Measurements from ENCODE around the gene ABCG4.

ABCG4 gene

GRCh38 chr11:119205574-119206510 lies 57.0 kb downstream of the ABCG4 start, which contains the start of gene CBL:
Gene CBL, plus strand, starts transcription at chr11:119206339. Its CDS starts 79 bp downstream, at chr11:119206418.
- TF ChIP-seq REST (IDR thresholded peaks at IDR 0.05; ENCODE audit: insufficient read depth in 1 of 2, low read depth in 2 of 2, low read length in 2 of 2), result no peak
- peak; percentile 12; the same call in 1 of the 2 replicates for TF ChIP-seq TAF1 (IDR thresholded peaks at IDR 0.05; ENCODE audit: borderline replicate concordance, insufficient read depth, low read length)
- TF ChIP-seq POLR2AphosphoS5 (IDR thresholded peaks at IDR 0.05; ENCODE audit: low read depth, low read length), result peak; percentile 29; the same call in 1 of the 2 replicates
- no peak for TF ChIP-seq FOXP2 (optimal IDR thresholded peaks at IDR 0.05; ENCODE audit: borderline replicate concordance, extremely low read depth, extremely low read length, insufficient read depth)
- TF ChIP-seq SIN3A (IDR thresholded peaks at IDR 0.05; ENCODE audit: borderline replicate concordance, insufficient read depth, low read length), result no peak

GRCh38 chr11:119206511-119207414 lies 57.9 kb downstream of the ABCG4 start:
- TF ChIP-seq FOXP2 (optimal IDR thresholded peaks at IDR 0.05; ENCODE audit: borderline replicate concordance, extremely low read depth, extremely low read length, insufficient read depth), result no peak

GRCh38 chr11:119207415-119207960 lies 58.6 kb downstream of the ABCG4 start:
- TF ChIP-seq REST (IDR thresholded peaks at IDR 0.05; ENCODE audit: insufficient read depth in 1 of 2, low read depth in 2 of 2, low read length in 2 of 2) (no peak), FOXP2 (optimal IDR thresholded peaks at IDR 0.05; ENCODE audit: borderline replicate concordance, extremely low read depth, extremely low read length, insufficient read depth) (no peak), SIN3A (IDR thresholded peaks at IDR 0.05; ENCODE audit: borderline replicate concordance, insufficient read depth, low read length) (no peak), POLR2AphosphoS5 (IDR thresholded peaks at IDR 0.05; ENCODE audit: low read depth, low read length) (no peak), TAF1 (IDR thresholded peaks at IDR 0.05; ENCODE audit: borderline replicate concordance, insufficient read depth, low read length) (no peak)

- no peak for TF ChIP-seq POLR2AphosphoS5 (IDR thresholded peaks at IDR 0.05; ENCODE audit: low read depth, low read length)
- TF ChIP-seq SIN3A (IDR thresholded peaks at IDR 0.05; ENCODE audit: borderline replicate concordance, insufficient read depth, low read length), result no peak
- TF ChIP-seq TAF1 (IDR thresholded peaks at IDR 0.05; ENCODE audit: borderline replicate concordance, insufficient read depth, low read length), result no peak
- TF ChIP-seq REST (IDR thresholded peaks at IDR 0.05; ENCODE audit: insufficient read depth in 1 of 2, low read depth in 2 of 2, low read length in 2 of 2), result no peak
- TF ChIP-seq FOXP2 (optimal IDR thresholded peaks at IDR 0.05; ENCODE audit: borderline replicate concordance, extremely low read depth, extremely low read length, insufficient read depth), result no peak
Measured at GRCh38 chr11:119209186-119209585, 60.3 kb downstream of the ABCG4 start.

GRCh38 chr11:119210050-119210449 lies 61.2 kb downstream of the ABCG4 start:
- no peak for TF ChIP-seq FOXP2 (optimal IDR thresholded peaks at IDR 0.05; ENCODE audit: borderline replicate concordance, extremely low read depth, extremely low read length, insufficient read depth)
- TF ChIP-seq TAF1 (IDR thresholded peaks at IDR 0.05; ENCODE audit: borderline replicate concordance, insufficient read depth, low read length), result no peak
- no peak for TF ChIP-seq POLR2AphosphoS5 (IDR thresholded peaks at IDR 0.05; ENCODE audit: low read depth, low read length)
- TF ChIP-seq SIN3A (IDR thresholded peaks at IDR 0.05; ENCODE audit: borderline replicate concordance, insufficient read depth, low read length), result no peak
- TF ChIP-seq REST (IDR thresholded peaks at IDR 0.05; ENCODE audit: insufficient read depth in 1 of 2, low read depth in 2 of 2, low read length in 2 of 2), result no peak

Data from PFSK-1 (cell line).